Pulmonary artery endothelial cell (primary cell): ENCODE results near the gene RASGRP2. TPM values are rescaled to one million over a fixed set of nuclear protein-coding genes. Genes with fewer than 3 reads are reported as not detected.

Experiments
- DNase-seq: peaks from one replicate; pipeline ENCODE4 v3.0.0-alpha.2; 2011; ENCODE audit warnings: low read depth, low spot score
- total RNA-seq: library from RNA; depleted of rRNA; stranded (reverse); fragments of >200 nt; gene quantifications from 2 replicates; pipeline ENCODE4 v1.2.3, GENCODE V29; 2014

The RASGRP2 gene
- total RNA-seq, 1 donor from 2014 or later, result 1.5 TPM

DNA sequence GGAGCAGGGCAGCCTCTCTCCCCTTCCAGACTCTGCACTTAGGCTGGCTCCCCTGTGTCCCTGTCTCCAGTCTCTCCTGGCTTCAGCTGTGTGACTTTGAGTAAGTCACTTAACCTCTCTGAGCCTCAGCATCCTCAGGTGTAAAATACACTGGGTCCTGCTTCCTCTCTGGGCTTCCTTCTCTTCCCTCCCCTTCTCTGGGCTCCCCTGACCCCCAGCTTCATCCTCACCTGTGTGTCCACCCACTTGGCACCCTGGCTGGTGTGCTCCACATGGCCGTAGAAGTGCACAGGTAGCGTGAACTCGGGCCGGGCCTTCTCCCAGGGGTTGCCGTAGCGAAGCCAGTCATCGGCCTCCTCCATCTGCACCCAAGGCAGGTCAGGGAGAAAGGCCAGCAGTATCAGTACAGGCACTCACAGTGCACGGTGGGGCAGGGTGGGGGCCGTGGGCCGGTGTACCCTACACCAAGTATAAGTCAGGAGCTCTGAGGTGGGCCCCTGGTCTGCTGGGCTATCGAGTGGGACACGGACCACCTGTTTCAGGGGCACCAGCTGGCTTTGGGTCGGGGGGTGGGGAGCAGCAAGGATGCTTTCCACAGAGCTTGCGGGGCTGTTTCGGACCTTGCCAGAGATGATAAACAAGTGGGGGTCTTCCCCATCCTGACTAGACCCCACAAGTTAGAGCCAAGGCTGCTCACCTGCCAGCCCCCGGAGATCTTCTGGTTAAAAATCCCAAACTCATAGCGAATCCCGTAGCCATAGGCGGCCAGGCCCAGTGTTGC, 13.8 kb upstream of the RASGRP2 start:
- DNase-seq, result no peak

DNA sequence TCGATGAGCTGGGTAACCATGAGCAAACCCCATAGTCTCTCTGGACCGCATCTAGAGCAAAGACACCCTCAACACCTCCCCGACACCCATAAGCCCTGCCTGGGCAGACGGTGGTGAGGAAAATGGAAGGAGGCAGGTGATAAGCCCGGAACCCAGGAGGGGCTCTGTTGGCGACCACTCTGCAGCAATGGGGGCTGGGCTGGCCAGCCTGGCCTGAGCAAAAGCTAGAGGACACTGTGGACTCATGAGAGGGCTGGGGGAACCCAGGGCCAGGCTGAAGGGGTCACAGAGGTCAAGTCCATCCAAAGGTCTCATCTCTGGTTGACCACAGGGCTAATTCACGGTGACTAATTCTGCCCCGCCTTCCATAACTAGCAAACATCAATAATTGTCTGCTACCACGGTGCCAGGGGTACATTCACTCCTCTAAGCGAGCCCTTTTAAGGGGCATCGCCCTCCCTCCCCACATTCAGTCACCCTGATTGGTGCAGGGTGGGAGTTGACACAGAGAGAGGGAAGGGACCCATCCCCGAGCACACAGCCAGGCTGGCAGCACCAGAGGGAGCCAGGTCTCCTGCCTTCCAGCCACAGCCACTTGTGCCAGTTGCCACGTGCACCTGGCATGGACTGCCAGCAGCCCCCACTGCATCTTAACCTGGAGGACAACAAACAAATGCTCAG, 11.9 kb upstream of the RASGRP2 start:
- DNase-seq, result no peak

DNA sequence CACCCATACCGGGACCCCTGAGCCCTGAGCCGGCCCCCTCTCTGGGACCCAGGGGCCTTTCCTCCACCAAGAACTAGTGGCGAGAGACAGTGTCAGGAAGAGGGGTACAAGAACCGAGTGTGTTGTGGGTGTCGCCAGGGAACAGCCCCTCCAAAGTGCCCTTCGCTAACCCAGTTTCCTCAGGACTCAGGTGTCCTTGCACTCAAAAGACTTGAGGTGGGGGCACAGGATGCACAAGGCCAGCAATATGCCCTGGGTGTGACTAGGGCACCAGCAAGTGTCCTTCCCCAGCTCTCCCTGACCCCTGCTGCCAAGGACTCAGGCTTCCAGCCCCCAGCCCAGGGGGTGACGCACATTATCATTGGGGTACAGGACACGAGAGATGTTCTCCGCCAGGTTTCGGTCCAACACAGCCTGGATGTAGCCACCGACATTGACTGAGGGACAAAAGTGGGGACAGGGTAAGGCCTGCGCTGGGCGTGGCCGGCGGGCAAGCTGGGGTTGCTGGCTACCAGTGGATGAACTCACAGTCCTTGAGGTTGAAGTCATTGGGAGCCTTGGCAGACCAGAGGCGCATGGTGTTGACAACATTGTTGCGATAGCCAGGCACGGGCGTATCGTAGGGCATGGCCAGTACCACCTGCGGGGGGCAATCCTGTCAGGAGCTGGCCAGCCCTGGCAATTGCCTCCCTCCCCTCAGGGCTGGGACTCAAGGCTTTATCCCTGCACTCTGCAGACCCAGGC, 11.1 kb upstream of the RASGRP2 start:
- DNase-seq, result no peak

DNA sequence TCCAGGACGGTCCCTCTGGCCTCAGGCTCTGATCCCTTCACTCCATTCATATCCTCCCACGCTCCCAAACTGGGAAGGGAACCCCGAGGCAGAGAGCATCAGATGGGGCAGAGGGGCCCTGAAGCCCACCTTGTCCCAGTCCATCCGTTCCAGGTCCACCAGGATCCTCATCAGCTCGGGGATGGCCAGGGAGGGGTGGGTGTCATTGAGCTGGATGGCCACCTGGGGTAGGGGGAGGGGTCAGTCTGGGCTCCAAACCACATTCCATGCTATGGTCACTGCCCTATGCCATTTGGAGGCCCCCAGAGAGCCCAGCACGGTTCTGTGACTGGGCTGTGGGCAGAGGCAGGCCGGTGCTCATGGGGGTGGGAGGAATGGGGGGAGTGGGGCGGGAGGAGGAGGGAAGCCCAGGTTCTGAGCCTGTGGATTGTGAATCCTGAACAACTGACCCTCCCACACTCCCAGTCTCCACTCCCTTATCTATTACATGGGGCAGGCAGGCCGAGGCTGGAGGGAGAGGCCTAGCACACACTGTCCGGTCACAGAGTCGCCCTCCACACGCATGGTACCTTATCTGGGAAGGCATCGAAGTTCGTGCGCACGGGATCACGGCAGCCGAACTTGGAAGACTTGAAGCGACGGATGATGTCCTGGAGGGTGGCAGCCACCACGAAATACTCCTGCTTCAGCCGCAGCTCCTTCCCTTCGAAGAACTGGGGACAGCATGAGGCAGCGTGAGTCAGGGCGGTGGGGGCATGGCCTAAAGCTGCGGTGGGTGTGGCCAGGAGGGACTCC, 10.4 kb upstream of the RASGRP2 start:
- DNase-seq, result no peak

DNA sequence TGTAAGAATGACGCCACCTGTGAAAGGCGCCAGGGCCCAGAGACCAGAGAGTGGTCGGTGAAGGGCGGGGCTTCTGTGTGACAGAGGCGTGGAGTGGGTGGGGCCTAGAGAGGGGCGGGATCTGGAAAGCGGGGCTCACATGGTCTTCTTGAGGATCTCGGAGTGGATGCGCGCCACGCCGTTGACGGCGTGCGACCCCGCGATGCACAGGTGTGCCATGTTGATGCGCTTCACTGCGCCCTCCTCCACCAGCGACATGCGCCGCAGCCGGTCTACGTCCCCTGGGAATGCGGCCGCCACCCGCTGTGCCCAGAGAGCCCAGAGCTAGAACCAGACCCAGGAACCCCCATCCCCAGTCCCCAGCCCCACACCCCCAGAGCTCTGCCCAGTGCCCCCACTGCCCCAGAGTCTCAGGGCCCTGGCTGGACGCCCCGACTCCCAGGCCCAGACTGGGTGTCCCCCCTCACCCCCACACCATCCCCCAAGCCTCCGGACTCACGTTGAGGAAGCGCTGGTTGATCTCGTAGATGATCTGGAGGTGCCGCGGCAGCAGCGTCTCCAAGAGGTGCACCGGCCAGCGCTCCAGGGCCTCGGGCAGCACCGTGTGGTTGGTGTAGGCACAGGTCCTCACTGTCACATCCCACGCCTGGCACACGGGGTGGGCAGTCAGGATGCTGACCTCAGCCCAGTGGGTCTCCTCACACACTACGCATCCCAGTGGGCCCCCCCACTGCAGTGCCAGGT, 9.6 kb upstream of the RASGRP2 start:
- no peak for DNase-seq

DNA sequence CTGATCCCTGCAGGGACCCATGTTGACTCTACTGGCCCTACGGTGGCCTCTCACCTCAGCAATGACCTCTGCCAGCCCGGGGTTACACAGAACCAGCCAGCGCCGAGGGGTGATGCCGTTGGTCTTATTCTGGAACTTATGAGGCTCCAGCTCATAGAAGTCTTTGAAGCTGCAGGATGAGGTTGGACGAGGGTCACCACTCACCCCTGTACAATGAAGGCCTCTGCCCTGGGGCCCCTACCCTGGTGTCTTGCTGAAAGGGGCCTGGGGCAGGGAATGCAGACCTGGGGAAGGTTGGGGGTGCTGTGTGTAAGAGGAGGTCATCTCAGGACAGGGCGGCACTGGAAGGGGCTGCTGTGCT, 9.1 kb upstream of the RASGRP2 start:
- DNase-seq, result no peak

DNA sequence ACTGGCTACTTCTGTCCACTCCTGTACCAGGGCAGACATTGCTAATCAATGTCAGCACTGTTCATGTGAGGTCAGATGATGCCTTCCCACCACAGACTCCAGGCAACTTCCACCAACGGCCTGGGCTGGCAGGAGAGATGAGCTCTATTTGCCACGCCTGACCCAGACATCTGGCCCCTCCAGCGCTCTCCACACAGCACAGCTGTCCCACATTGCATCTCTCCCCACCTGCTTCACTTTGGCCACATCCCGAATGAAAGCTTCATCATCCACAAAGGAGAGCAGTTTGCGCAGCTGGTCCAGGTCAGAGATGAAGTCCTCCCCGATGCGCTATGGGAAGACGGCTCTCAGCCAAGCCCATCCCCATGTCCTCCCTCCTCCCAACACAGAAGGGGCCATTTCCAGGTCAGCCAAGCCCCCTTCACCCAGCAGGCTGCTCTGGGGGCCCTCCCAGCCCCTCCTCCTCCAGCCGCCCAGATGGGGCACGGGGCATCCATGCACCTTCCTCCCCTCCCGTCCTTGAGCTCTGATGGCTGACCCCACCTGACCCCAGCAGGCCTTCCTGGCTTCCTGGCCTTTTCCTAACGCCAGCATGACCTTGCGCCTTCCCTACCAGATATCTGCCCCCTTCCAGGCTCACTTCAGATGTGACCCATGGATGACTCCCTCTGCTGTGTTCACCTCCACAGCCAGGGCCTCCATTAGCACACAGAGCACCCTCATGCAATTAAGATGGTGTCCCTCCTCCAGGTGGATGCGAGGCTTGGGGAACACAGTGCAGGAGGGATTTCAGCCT, 8.4 kb upstream of the RASGRP2 start:
- DNase-seq, result no peak

DNA sequence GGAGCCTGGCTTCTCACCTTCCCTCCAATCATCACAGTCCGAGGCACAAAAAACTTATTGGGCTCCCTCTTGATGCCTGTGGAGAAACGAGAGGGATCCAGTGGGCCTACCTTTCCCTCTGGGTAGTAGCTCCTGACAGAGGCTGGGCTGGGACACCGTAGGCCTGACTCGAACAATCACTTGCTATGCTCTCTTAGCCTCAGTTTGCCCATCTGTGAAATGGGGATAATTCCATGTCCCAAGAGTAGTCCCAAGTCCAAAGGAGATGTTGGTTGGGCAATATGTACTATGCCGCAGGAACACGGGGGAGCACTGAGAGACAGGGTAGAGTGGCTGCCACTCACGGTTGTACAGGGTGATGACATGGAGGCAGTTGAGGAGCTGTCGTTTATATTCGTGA, 7.6 kb upstream of the RASGRP2 start:
- DNase-seq, result no peak

DNA sequence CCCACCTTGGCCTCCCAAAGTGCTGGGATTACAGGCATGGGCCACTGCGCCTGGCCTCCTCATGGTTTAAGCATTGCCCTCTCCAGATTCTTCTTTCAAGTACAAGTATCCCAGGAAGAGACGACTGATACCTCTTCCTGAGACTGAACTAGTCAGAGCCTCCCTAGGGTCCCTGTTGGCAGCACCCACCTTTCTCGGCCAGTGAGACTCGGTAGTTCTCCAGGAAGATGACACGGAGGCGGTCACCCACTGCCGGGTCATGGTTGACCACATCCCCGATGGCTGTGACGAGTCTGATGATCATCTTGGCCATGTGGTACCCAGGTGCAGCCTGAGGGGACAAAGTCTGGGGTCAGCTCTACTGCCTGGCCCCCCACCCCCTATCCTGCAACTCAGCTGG, 7.2 kb upstream of the RASGRP2 start:
- DNase-seq, result no peak

DNA sequence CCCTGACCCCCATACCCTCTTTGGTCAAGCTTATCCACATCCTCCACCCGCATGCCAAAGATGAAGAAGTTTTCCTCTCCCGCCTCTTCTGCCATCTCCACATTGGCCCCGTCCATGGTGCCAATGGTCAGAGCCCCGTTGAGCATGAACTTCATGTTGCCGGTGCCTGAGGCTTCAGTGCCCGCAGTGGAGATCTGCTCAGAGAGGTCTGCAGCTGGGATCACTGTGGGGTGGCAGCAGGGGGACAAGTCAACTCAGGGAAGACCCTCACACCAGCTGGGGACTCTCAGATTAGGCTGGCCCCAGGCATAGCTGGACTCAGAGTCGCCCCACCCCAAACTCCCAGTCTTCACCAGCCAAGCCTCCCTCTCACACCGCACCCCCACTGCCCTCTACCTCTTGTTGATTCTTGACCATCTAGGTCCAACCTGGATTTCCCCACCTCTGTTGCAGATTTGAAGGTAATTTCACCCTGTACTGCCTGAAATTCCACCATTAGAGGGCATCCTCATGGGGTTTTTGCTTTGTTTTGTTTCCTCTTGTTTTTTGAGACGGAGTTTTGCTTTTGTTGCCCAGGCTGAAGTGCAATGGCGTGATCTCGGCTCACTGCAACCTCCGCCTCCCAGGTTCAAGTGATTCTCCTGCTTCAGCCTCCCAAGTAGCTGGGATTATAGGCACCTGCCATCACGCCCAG, 6.6 kb upstream of the RASGRP2 start:
- DNase-seq, result no peak

DNA sequence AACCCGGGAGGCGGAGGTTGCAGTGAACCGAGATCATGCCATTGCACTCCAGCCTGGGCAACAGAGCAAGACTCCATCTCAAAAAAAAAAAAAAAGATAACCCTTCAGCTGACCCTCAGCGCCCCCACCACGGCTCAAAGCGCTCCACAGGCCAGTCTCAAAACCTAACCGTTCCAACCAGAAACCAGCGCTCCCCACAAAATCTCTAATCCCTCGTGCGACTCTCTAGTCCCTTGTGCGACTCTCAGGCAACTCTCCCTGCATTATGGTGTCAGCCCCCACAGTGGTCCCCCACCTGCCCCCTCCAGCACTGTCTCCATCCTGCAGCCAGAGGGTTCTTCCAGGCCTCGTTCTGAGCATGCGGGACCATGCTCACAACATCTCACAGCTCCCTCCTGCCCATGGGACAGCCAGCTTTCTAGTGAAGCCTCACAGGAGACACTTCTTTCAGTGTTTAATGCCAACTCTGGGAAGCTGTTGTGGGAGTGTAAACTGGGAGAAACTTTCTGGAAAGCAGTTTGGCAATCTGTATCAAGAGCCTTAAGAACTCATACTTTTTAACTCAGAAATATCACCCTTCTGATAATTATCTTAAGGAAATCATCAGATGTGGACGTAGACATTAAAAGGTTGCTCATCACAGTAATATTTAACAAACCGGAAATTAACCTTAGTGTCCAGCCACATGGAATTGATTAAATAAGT, 4.2 kb upstream of the RASGRP2 start:
- no peak for DNase-seq

DNA sequence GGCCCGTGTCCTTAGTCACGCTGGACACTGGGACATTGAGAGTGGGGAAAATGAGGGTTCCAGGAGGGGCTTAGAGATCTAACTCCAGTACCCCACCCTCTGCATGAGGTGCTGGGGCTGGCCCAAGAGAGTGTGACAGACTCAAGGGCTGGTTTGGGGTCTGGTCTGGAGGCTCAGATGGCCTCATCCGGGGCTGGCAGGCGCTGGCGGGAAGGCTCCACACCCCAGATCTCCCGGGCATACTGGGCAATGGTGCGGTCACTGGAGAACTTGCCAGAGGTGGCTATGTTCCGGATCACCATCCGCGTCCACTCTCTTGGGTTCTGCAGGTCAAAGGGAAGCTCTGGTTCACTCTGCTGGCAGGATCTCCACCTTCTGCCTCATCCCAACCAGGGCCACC, 2.5 kb upstream of the RASGRP2 start:
- no peak for DNase-seq

DNA sequence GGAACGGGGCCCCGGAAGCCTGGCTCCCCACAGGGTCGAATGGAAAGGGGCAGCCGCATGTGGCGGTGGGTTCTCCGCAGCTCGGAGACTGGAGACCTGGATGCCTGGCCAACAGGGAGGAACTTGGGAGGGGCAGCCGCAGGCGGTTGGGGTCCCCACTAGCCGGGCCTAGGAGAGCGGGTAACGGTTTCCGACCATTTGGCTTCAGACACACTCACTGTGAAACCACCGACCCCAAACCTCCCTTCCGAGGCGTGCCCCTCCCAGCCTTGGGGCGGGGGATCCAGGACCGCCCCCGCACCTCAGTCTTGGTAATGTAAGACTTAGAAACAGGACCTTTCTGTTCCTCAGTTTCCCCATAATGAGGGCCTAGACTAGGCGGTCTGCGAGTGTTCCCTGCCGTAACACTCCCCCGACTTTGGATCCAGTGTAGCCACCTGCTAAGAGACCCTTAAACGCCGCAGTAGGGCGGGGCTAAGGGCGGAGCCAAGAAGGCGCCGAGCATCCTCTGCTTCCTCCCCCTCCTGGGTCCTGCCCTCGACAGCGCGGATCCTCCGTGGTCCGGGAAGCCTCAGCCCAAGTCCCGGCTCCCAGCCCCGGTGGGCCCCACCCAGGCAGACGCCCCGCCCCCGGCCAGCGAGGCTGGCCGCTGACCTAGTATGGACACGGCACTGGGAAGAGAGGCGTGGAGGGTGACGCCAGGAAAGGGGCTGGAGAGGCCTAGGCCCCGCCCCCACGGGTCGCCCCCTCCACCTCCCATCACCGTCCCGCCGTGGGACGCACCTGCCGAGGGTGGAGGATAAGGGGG, 1.8 kb upstream of the RASGRP2 start:
- DNase-seq, result no peak

DNA sequence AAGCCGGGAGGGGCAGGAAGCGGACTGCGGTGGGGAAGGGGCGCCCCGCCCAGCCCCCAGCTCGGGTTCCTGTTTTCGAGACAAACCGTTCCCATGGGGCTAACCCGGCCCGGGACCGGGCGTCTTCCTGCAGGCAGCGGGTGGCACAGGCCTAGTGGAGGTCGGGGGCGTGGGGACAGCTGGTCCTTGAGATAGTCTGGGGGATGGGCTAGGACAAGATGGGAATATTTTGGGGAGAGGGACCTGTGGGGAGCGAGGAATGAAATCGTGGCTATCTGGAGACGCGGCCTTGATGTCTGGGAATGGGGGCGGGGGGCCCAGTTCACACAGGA, 1.2 kb upstream of the RASGRP2 start:
- no peak for DNase-seq

DNA sequence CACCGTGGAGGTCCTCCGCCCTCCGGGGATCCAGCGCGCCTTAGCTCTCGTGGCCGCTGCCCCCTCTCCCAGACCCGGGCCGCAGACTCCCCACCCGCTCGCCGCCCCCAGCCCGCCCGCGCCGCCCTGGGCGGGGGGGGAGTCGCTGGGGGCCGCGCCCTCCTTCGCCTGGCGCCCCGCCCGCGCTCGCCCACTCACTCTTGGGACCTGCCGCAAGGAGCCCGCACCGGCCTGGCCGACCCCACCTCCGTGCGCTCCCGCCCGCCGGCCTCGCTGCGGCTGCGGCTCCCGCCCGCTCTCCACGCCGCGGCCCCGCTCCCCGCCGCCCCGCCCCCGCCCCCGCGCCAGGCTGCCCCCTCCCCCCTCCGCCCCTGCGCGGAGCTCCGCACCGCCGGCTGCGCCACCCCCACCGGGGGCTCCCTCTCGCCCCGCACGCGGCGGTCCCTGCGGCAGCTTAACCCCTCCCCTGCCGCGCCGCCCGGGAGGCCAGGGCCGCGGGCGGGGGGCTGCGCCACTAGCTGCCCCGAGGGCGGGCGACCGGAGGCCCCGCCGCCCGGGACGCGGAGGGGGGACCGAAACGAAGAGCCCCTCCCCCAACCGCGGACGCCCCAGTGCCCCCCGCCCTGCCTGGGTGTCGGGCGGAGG, 724 bp upstream of the RASGRP2 start:
- no peak for DNase-seq

DNA sequence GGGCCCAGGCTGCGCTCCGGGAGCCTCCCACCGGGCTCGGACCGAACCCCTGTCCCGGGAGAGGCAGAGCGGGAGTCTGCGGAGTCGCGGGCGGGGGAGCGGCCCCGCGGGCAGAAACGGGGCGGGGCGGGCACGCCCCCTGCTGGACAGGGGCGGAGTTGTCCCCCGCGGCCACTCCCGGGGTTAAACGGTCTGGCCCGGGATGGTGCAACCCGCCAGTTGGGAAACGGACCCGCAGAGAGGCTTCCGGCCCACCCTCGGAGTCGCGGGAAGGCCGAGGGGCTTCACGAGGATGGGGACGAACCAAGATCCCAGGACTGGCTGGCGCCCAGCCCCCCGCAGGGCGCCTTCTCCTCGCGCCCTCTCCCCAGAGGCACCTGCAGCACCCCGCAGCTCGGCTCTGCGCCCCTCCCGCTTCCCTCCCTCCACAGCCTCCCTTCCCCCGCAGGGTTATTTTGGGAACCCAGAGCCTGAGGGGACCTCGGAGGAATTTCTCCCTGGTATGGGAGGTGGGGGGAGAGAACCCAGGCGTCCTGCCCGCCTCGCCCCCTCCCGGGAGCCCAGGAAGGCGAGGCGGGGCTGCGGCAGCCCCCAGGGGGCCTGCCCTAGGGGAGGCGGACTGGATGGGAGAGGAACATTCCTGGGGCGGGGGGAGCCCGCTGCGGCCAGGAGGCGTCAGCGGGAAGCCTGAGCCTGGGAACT, 902 bp downstream of the RASGRP2 start:
- DNase-seq, result no peak
